CD4-positive, alpha-beta T cell (primary cell): Measurements from ENCODE around the gene ZNF619. TPM values are rescaled to one million over a fixed set of nuclear protein-coding genes. Genes with fewer than 3 reads are reported as not detected.

Experiments
- ATAC-seq: fragments of 200-7000 bp; cut with Tn5 transposase; one replicate; pipeline ENCODE4 v1.10.0; 2022; ENCODE audit warnings: mild to moderate bottlenecking; ENCODE audit not compliant: poor library complexity
- CTCF ChIA-PET: fragments of 350-600 bp; sonication (Branson Sonifier 250); formaldehyde crosslinking; loops from one replicate; lab custom pipeline; 2021; ENCODE audit warnings: antibody characterized with exemption, inconsistent platforms; lab: Charles Lee
- POLR2A ChIA-PET: fragments of 350-600 bp; sonication (Branson Sonifier 250); formaldehyde crosslinking; loops from one replicate; lab custom pipeline; 2021; ENCODE audit warnings: antibody characterized with exemption, inconsistent platforms; lab: Charles Lee
- DNase-seq, 14 experiments: peaks; one replicate each; pipeline ENCODE4 v3.0.0-alpha.2; 2013 to 2020; ENCODE audit warnings: mixed read lengths in 2 of 14
- H3K27ac ChIP-seq, 2 donors: one replicate each; pipeline versions ENCODE4 v1.5.1 to v1.7.0; 2013; ENCODE audit warnings: low read length in 2 of 2, low read depth in 1 of 2, mild to moderate bottlenecking in 1 of 2
- H3K27me3 ChIP-seq, 2 experiments: 1 replicate in 1 of 2; 2 replicates in 1 of 2; pipeline versions ENCODE4 v1.6.1 to v1.7.0; 2013; ENCODE audit warnings: low read length in 2 of 2, control low read depth in 1 of 2, mild to moderate bottlenecking in 1 of 2, moderate library complexity in 1 of 2; ENCODE audit not compliant: insufficient read depth in 2 of 2, control insufficient read depth in 1 of 2
- H3K36me3 ChIP-seq: one replicate; pipeline ENCODE4 v1.6.1; 2013; ENCODE audit warnings: low read length, control low read depth; ENCODE audit not compliant: insufficient read depth
- H3K4me1 ChIP-seq: one replicate; pipeline ENCODE4 v1.6.1; 2013; ENCODE audit warnings: low read length, control low read depth; ENCODE audit not compliant: insufficient read depth
- H3K4me3 ChIP-seq: one replicate; pipeline ENCODE4 v1.5.1; 2013; ENCODE audit warnings: mild to moderate bottlenecking, low read length, moderate library complexity
- H3K9me3 ChIP-seq, 2 experiments: 1 replicate in 1 of 2; 2 replicates in 1 of 2; pipeline versions ENCODE4 v1.6.1 to v1.7.0; 2013; ENCODE audit warnings: low read length in 2 of 2, mild to moderate bottlenecking in 2 of 2, control low read depth in 1 of 2, moderate library complexity in 1 of 2; ENCODE audit not compliant: control insufficient read depth in 1 of 2, insufficient read depth in 1 of 2
- H3K27ac Mint-ChIP-seq: one replicate; pipeline ENCODE4 v1.8.0; 2020; ENCODE audit warnings: mixed read lengths
- H3K27me3 Mint-ChIP-seq: one replicate; pipeline ENCODE4 v1.8.0; 2021; ENCODE audit warnings: mixed read lengths
- H3K36me3 Mint-ChIP-seq: one replicate; pipeline ENCODE4 v1.8.0; 2021; ENCODE audit warnings: low read depth, mixed read lengths
- H3K4me1 Mint-ChIP-seq: one replicate; pipeline ENCODE4 v1.8.0; 2021; ENCODE audit warnings: low read depth, mixed read lengths
- H3K4me3 Mint-ChIP-seq: one replicate; pipeline ENCODE4 v1.8.0; 2020; ENCODE audit warnings: mild to moderate bottlenecking, mixed read lengths
- H3K9me3 Mint-ChIP-seq: one replicate; pipeline ENCODE4 v1.8.0; 2020; ENCODE audit warnings: mixed read lengths
- CTCF ChIP-seq: fragments of 200-600 bp; IDR thresholded peaks from one replicate; pipeline ENCODE4 v1.8.0; 2022; ENCODE audit warnings: antibody characterized with exemption, mild to moderate bottlenecking
- intact Hi-C, 2 experiments: fragments of 100-400 bp; cut with DNase I in 1 of 2; cut with micrococcal nuclease in 1 of 2; formaldehyde crosslinking; loops; one replicate each; pipeline versions ENCODE4 v1.15.1 to v1.9.0; 2023 to 2025; cut with DNase I, micrococcal nuclease
- total RNA-seq, 174 experiments: library from RNA in 2 of 174; stranded (reverse) in 2 of 174; gene quantifications; one replicate each; pipeline ENCODE4 v1.2.3 and lab custom pipeline; 2021 to 2026

The ZNF619 gene
- total RNA-seq, 2 experiments from 2014 or later: 2.6 to 2.9 TPM

GRCh38 chr3:40524568-40525285 lies 47.8 kb downstream of the ZNF619 start, which contains the start of gene ZNF621:
ZNF621 (plus strand) TSS chr3:40524960; CDS start chr3:40525841, 881 bp downstream.
- ChIA-PET CTCF (interaction anchor here (1.5 kb wide), 1 partner anchor 19 kb away, joined by 5 read pairs; the partner anchor contains the start of gene ZNF620), POLR2A (interaction anchor here (1.0 to 2.8 kb wide), 9 partner anchors 17 to 214 kb away, joined by 3 to 22 read pairs (median 5); partner anchors contain the start of genes RPL14, ZNF619 and ZNF620)
- peaks cover 45% of the 10 kb centered on the region for H3K36me3 Mint-ChIP-seq
- peak within 1 kb of the TSS; percentile 96 for H3K4me3 Mint-ChIP-seq
- H3K27me3 Mint-ChIP-seq: no peaks in the 10 kb centered on the region
- H3K27ac Mint-ChIP-seq: peak within 1 kb of the TSS; percentile 88
- Histone ChIP-seq H3K4me3 (peak within 1 kb of the TSS; percentile 80), H3K36me3 (peaks cover 18% of the 10 kb centered on the region), H3K27me3 (no peaks in the 10 kb centered on the region), H3K27ac (peak within 1 kb of the TSS; percentile 73 to 85), H3K9me3 (no peaks in the 10 kb centered on the region), H3K4me1 (peaks cover 20% of the 10 kb centered on the region)
- peaks cover 25% of the 10 kb centered on the region for H3K4me1 Mint-ChIP-seq
- ATAC-seq (peak; percentile 93), DNase-seq (peak; percentile 60 to 89 (median 80))
- H3K9me3 Mint-ChIP-seq: no peaks in the 10 kb centered on the region
- TF ChIP-seq CTCF: no peak
- intact Hi-C loops: loop anchor here (1.0 to 10.0 kb wide), 6 partner anchors 47 to 1438 kb away; partner anchors contain the start of genes ZNF619 (in 2 of the 2), CTNNB1 (in 1 of the 2), EIF1B (in 1 of the 2) and SLC25A38 (in 1 of the 2)

GRCh38 chr3:40528426-40528825 lies 51.5 kb downstream of the ZNF619 start:
- intact Hi-C loops: loop anchor here in 1 of 2 experiments (5.0 to 10.0 kb wide), 3 partner anchors 669 to 1434 kb away; partner anchors contain the start of genes CTNNB1, SLC25A38 and ULK4
- DNase-seq (no peak), ATAC-seq (no peak)
- CTCF ChIA-PET: no interaction called here
- H3K27ac Mint-ChIP-seq: no peak overlapping the region
- H3K27me3 ChIP-seq: no peaks in the 10 kb centered on the region
- H3K4me1 ChIP-seq: peaks cover 20% of the 10 kb centered on the region
- POLR2A ChIA-PET: no interaction called here
- peaks cover 53% of the 10 kb centered on the region for H3K36me3 ChIP-seq
- H3K36me3 Mint-ChIP-seq: peaks cover 81% of the 10 kb centered on the region
- no peak for TF ChIP-seq CTCF
- peaks cover 8 to 14% of the 10 kb centered on the region in 2 experiments for H3K9me3 ChIP-seq
- no peaks in the 10 kb centered on the region for H3K27me3 Mint-ChIP-seq
- H3K4me1 Mint-ChIP-seq: peaks cover 25% of the 10 kb centered on the region
- no peak overlapping the region for H3K4me3 ChIP-seq
- peaks cover 3% of the 10 kb centered on the region for H3K9me3 Mint-ChIP-seq
- no peak overlapping the region for H3K27ac ChIP-seq
- no peak overlapping the region for H3K4me3 Mint-ChIP-seq

- ATAC-seq: no peak
- POLR2A ChIA-PET: no interaction called here
- no peaks in the 10 kb centered on the region for H3K27me3 Mint-ChIP-seq
- no peak overlapping the region for H3K4me3 Mint-ChIP-seq
- no peak overlapping the region for H3K27ac Mint-ChIP-seq
- H3K36me3 Mint-ChIP-seq: peaks cover 96% of the 10 kb centered on the region
- Histone ChIP-seq H3K27me3 (no peaks in the 10 kb centered on the region), H3K9me3 (peaks cover 14 to 16% of the 10 kb centered on the region in 2 experiments), H3K36me3 (peaks cover 77% of the 10 kb centered on the region), H3K27ac (no peak overlapping the region), H3K4me3 (no peak overlapping the region), H3K4me1 (no peaks in the 10 kb centered on the region)
- no peak for DNase-seq
- no peaks in the 10 kb centered on the region for H3K4me1 Mint-ChIP-seq
- intact Hi-C loops: no loop called here
- CTCF ChIA-PET: no interaction called here
- no peak for TF ChIP-seq CTCF
- peaks cover 3% of the 10 kb centered on the region for H3K9me3 Mint-ChIP-seq
Observed at GRCh38 chr3:40532252-40532651, 55.3 kb downstream of the ZNF619 start.
